Measurements from ENCODE around the gene RAP1GAP2.

The RAP1GAP2 gene

DNA sequence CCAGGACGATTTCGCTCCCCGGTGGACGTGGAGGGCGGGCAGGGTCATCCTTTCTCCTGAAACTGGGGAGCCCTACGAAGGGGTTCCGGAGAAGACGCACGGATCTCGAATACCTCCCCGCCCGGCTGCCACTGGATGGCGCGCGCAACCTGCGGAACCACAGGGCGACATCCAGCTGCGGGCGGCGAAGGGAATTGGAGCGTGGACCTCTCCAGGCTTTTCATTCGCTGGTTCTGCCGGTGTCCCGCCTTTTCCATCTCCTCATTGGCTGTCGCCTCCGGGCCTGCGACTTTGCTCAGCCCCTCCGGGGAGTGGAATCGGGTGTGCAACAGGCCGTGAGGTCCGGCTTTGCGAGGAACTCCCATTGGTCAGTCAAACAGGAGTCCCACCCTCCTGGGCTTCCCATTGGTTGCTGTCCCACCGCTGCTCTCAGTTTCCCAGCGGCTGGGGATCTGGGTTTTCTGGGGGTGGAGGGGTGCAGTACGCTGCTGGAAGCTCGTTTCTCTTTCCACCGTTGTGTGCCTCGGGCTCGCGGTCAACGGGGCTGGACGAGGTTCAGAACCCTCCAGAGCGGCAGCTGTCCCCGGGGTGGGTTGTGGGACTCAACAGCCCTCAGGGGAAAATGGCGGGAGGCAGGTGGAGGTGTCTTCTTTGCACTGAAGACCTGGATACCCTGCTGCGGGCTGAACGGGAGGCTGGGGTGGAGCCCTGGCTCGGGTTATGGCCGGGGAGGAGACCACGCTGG, 252.7 kb downstream of the RAP1GAP2 start (continued):
- TF ChIP-seq, protein P1, sequence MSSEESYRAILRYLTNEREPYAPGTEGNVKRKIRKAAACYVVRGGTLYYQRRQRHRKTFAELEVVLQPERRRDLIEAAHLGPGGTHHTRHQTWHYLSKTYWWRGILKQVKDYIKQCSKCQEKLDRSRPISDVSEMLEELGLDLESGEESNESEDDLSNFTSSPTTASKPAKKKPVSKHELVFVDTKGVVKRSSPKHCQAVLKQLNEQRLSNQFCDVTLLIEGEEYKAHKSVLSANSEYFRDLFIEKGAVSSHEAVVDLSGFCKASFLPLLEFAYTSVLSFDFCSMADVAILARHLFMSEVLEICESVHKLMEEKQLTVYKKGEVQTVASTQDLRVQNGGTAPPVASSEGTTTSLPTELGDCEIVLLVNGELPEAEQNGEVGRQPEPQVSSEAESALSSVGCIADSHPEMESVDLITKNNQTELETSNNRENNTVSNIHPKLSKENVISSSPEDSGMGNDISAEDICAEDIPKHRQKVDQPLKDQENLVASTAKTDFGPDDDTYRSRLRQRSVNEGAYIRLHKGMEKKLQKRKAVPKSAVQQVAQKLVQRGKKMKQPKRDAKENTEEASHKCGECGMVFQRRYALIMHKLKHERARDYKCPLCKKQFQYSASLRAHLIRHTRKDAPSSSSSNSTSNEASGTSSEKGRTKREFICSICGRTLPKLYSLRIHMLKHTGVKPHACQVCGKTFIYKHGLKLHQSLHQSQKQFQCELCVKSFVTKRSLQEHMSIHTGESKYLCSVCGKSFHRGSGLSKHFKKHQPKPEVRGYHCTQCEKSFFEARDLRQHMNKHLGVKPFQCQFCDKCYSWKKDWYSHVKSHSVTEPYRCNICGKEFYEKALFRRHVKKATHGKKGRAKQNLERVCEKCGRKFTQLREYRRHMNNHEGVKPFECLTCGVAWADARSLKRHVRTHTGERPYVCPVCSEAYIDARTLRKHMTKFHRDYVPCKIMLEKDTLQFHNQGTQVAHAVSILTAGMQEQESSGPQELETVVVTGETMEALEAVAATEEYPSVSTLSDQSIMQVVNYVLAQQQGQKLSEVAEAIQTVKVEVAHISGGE (tag by site-specific recombination; conservative IDR thresholded peaks at IDR 0.05; ENCODE audit: low read depth), result peak; percentile 98
- TF ChIP-seq ZBTB17 (tag by site-specific recombination; IDR thresholded peaks at IDR 0.05), result peak; percentile 36
- TF ChIP-seq ZNF16 (tag by site-specific recombination; IDR thresholded peaks at IDR 0.05; ENCODE audit: low read depth), result no peak
- TF ChIP-seq MZF1 (tag by site-specific recombination; IDR thresholded peaks at IDR 0.05; ENCODE audit: borderline replicate concordance), result peak; percentile 98; the same call in 1 of the 2 replicates
- peak; percentile 60; the same call in 1 of the 2 replicates for TF ChIP-seq ZNF2 (tag by site-specific recombination; IDR thresholded peaks at IDR 0.05)
- no peak for TF ChIP-seq ZNF248 (tag by site-specific recombination; IDR thresholded peaks at IDR 0.05)
- TF ChIP-seq KLF10 (tag by site-specific recombination; IDR thresholded peaks at IDR 0.05), result no peak
- no peak for TF ChIP-seq ZNF670 (tag by site-specific recombination; IDR thresholded peaks at IDR 0.05; ENCODE audit: low read depth)
- no peak for TF ChIP-seq FEZF1 (tag by site-specific recombination; IDR thresholded peaks at IDR 0.05)
- no peak for TF ChIP-seq ZNF530 (tag by site-specific recombination; IDR thresholded peaks at IDR 0.05; ENCODE audit: low read depth)
- TF ChIP-seq EGR2 (tag by site-specific recombination; IDR thresholded peaks at IDR 0.05; ENCODE audit: low read depth), result peak; percentile 31; the same call in 1 of the 2 replicates
- TF ChIP-seq, protein P2, sequence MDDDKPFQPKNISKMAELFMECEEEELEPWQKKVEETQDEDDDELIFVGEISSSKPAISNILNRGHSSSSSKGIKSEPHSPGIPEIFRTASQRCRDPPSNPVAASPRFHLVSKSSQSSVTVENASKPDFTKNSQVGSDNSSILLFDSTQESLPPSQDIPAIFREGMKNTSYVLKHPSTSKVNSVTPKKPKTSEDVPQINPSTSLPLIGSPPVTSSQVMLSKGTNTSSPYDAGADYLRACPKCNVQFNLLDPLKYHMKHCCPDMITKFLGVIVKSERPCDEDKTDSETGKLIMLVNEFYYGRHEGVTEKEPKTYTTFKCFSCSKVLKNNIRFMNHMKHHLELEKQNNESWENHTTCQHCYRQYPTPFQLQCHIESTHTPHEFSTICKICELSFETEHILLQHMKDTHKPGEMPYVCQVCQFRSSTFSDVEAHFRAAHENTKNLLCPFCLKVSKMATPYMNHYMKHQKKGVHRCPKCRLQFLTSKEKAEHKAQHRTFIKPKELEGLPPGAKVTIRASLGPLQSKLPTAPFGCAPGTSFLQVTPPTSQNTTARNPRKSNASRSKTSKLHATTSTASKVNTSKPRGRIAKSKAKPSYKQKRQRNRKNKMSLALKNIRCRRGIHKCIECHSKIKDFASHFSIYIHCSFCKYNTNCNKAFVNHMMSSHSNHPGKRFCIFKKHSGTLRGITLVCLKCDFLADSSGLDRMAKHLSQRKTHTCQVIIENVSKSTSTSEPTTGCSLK (tag by site-specific recombination; IDR thresholded peaks at IDR 0.05), result no peak
- no peak for TF ChIP-seq ZNF610 (tag by site-specific recombination; IDR thresholded peaks at IDR 0.05; ENCODE audit: borderline replicate concordance)
- TF ChIP-seq ZNF560 (tag by site-specific recombination; IDR thresholded peaks at IDR 0.05; ENCODE audit: borderline replicate concordance), result no peak
- no peak for TF ChIP-seq ZNF140 (tag by site-specific recombination; IDR thresholded peaks at IDR 0.05)
- TF ChIP-seq ZNF223 (tag by site-specific recombination; IDR thresholded peaks at IDR 0.05), result no peak
- peak; percentile 100 for TF ChIP-seq SCRT2 (tag by site-specific recombination; IDR thresholded peaks at IDR 0.05)
- TF ChIP-seq, protein P3, sequence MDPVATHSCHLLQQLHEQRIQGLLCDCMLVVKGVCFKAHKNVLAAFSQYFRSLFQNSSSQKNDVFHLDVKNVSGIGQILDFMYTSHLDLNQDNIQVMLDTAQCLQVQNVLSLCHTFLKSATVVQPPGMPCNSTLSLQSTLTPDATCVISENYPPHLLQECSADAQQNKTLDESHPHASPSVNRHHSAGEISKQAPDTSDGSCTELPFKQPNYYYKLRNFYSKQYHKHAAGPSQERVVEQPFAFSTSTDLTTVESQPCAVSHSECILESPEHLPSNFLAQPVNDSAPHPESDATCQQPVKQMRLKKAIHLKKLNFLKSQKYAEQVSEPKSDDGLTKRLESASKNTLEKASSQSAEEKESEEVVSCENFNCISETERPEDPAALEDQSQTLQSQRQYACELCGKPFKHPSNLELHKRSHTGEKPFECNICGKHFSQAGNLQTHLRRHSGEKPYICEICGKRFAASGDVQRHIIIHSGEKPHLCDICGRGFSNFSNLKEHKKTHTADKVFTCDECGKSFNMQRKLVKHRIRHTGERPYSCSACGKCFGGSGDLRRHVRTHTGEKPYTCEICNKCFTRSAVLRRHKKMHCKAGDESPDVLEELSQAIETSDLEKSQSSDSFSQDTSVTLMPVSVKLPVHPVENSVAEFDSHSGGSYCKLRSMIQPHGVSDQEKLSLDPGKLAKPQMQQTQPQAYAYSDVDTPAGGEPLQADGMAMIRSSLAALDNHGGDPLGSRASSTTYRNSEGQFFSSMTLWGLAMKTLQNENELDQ (tag by site-specific recombination; IDR thresholded peaks at IDR 0.05; ENCODE audit: low read depth), result no peak
- TF ChIP-seq, protein P4, sequence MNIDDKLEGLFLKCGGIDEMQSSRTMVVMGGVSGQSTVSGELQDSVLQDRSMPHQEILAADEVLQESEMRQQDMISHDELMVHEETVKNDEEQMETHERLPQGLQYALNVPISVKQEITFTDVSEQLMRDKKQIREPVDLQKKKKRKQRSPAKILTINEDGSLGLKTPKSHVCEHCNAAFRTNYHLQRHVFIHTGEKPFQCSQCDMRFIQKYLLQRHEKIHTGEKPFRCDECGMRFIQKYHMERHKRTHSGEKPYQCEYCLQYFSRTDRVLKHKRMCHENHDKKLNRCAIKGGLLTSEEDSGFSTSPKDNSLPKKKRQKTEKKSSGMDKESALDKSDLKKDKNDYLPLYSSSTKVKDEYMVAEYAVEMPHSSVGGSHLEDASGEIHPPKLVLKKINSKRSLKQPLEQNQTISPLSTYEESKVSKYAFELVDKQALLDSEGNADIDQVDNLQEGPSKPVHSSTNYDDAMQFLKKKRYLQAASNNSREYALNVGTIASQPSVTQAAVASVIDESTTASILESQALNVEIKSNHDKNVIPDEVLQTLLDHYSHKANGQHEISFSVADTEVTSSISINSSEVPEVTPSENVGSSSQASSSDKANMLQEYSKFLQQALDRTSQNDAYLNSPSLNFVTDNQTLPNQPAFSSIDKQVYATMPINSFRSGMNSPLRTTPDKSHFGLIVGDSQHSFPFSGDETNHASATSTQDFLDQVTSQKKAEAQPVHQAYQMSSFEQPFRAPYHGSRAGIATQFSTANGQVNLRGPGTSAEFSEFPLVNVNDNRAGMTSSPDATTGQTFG (tag by site-specific recombination; IDR thresholded peaks at IDR 0.05; ENCODE audit: borderline replicate concordance), result no peak
- TF ChIP-seq, protein P5, sequence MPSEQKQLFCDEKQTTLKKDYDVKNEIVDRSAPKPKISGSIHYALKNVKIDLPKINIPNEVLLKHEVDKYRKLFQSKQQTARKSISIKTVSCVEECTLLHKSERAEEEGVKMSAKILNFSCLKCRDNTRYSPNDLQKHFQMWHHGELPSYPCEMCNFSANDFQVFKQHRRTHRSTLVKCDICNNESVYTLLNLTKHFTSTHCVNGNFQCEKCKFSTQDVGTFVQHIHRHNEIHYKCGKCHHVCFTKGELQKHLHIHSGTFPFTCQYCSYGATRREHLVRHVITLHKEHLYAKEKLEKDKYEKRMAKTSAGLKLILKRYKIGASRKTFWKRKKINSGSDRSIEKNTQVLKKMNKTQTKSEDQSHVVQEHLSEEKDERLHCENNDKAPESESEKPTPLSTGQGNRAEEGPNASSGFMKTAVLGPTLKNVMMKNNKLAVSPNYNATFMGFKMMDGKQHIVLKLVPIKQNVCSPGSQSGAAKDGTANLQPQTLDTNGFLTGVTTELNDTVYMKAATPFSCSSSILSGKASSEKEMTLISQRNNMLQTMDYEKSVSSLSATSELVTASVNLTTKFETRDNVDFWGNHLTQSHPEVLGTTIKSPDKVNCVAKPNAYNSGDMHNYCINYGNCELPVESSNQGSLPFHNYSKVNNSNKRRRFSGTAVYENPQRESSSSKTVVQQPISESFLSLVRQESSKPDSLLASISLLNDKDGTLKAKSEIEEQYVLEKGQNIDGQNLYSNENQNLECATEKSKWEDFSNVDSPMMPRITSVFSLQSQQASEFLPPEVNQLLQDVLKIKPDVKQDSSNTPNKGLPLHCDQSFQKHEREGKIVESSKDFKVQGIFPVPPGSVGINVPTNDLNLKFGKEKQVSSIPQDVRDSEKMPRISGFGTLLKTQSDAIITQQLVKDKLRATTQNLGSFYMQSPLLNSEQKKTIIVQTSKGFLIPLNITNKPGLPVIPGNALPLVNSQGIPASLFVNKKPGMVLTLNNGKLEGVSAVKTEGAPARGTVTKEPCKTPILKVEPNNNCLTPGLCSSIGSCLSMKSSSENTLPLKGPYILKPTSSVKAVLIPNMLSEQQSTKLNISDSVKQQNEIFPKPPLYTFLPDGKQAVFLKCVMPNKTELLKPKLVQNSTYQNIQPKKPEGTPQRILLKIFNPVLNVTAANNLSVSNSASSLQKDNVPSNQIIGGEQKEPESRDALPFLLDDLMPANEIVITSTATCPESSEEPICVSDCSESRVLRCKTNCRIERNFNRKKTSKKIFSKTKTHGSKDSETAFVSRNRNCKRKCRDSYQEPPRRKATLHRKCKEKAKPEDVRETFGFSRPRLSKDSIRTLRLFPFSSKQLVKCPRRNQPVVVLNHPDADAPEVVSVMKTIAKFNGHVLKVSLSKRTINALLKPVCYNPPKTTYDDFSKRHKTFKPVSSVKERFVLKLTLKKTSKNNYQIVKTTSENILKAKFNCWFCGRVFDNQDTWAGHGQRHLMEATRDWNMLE (tag by site-specific recombination; conservative IDR thresholded peaks at IDR 0.05; ENCODE audit: low read depth), result peak; percentile 77
- TF ChIP-seq ZNF324 (tag by site-specific recombination; IDR thresholded peaks at IDR 0.05), result no peak
- TF ChIP-seq ZNF776 (tag by site-specific recombination; IDR thresholded peaks at IDR 0.05; ENCODE audit: borderline replicate concordance), result no peak
